Measurements from ENCODE around the gene ZNF669. TPM values are rescaled to one million over a fixed set of nuclear protein-coding genes. Genes with fewer than 3 reads are reported as not detected.

Gene ZNF669
- polyA plus RNA-seq, 1 experiment: 2.1 TPM

DNA sequence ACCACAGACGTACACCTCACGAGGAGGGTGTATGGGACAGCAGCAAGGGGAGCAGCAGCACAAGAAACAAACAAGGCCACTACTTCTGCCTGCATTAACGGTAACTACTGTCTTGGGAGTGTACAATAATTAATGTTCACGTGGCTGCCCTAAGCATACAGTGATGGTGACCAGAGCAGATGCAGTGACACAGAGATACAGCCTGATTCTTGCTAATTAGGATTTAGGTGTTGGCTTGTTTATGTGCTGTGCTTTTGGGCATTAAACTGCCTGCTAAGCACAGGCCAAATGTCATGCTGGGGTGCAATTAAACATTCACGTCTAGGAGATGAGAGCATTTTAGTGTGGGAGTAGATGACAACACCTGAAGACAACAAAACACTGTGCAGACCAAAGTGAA lies 7.2 kb downstream of the ZNF669 start:
- ChIA-PET POLR2A (no interaction called here), CTCF (no interaction called here)
- TF ChIP-seq, protein P1, sequence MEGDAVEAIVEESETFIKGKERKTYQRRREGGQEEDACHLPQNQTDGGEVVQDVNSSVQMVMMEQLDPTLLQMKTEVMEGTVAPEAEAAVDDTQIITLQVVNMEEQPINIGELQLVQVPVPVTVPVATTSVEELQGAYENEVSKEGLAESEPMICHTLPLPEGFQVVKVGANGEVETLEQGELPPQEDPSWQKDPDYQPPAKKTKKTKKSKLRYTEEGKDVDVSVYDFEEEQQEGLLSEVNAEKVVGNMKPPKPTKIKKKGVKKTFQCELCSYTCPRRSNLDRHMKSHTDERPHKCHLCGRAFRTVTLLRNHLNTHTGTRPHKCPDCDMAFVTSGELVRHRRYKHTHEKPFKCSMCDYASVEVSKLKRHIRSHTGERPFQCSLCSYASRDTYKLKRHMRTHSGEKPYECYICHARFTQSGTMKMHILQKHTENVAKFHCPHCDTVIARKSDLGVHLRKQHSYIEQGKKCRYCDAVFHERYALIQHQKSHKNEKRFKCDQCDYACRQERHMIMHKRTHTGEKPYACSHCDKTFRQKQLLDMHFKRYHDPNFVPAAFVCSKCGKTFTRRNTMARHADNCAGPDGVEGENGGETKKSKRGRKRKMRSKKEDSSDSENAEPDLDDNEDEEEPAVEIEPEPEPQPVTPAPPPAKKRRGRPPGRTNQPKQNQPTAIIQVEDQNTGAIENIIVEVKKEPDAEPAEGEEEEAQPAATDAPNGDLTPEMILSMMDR (IDR thresholded peaks at IDR 0.05; ENCODE audit: insufficient read depth, low read depth, low read length): no peak
- H3K27me3 ChIP-seq (ENCODE audit: control insufficient read depth, insufficient read depth, low read length): no peaks in the 10 kb centered on the region
- no peak overlapping the region for H3K4me3 ChIP-seq (ENCODE audit: low read depth, low read length)
- H3K36me3 ChIP-seq (ENCODE audit: control insufficient read depth, insufficient read depth, low read length): peaks cover 9% of the 10 kb centered on the region; the same call in 1 of the 2 replicates
- no peak for DNase-seq (ENCODE audit: low read depth)

DNA sequence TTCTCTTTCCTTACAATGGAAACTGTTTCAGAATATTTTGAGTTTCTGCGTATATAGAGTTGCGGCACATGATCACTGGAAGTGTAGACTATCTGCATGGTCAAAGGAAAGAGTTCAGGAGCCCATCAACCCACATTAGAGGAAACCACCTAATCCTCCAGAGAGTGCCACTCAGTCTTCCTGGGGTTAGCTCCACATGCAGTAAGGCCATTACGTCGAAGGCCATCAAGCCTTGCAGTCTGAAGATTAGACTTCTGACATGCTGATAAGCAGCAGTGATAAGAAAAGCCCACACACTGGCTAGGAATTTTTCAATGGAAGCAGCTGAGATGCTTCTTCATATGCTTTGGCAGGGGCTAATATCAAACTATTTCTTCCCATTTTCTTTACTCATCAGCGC lies 7.6 kb downstream of the ZNF669 start:
- H3K36me3 ChIP-seq (ENCODE audit: control insufficient read depth, insufficient read depth, low read length): peaks cover 9% of the 10 kb centered on the region; the same call in 1 of the 2 replicates
- H3K4me3 ChIP-seq (ENCODE audit: low read depth, low read length): no peak overlapping the region
- no peak for DNase-seq (ENCODE audit: low read depth)
- no peaks in the 10 kb centered on the region for H3K27me3 ChIP-seq (ENCODE audit: control insufficient read depth, insufficient read depth, low read length)
- ChIA-PET CTCF (no interaction called here), POLR2A (no interaction called here)
- TF ChIP-seq, protein P1 (IDR thresholded peaks at IDR 0.05; ENCODE audit: insufficient read depth, low read depth, low read length): no peak

DNA sequence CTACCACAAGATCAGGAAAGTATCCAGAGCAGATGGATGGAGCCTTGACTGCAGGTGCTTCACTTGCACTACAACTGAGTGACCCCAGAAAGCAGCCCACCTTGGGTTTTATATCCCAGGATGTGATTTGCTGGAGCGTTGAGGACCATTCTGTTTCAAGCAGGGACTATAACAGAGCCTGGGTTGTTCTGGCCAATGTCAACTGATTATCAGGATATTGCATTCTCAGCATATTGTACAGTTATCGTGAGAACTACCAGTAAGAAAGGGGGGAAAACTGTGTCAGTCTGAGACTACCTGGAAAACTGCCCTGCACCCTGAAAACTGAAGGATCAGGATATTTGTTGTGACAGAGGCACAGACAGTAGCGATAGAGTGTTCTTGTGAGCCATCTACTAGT lies 8.0 kb downstream of the ZNF669 start:
- CTCF ChIA-PET: no interaction called here
- TF ChIP-seq, protein P1 (IDR thresholded peaks at IDR 0.05; ENCODE audit: insufficient read depth, low read depth, low read length): no peak
- Histone ChIP-seq H3K27me3 (ENCODE audit: control insufficient read depth, insufficient read depth, low read length) (no peaks in the 10 kb centered on the region), H3K36me3 (ENCODE audit: control insufficient read depth, insufficient read depth, low read length) (peaks cover 9% of the 10 kb centered on the region; the same call in 1 of the 2 replicates), H3K4me3 (ENCODE audit: low read depth, low read length) (no peak overlapping the region)
- no peak for DNase-seq (ENCODE audit: low read depth)
- POLR2A ChIA-PET: no interaction called here

DNA sequence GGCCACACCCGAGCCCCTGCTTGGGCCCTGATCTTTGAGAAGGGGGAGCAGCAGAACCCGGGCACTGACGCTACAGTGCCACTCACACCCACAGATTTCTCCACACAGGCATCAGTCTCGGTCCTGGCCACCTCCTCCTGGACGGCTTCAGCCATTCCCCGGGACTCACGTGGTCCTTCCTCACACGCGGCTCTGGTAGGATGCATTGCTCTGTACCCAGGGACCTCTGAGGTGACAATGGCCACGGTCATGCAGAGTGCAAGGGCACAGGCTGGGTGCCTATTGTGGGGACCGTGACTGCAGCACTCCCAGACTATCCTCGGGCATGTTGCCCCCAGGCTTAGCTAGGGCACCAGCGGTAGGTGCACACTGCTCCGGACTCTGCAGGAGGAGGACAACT lies 13.7 kb downstream of the ZNF669 start:
- no peaks in the 10 kb centered on the region for H3K36me3 ChIP-seq (ENCODE audit: control insufficient read depth, insufficient read depth, low read length)
- ChIA-PET CTCF (no interaction called here), POLR2A (no interaction called here)
- TF ChIP-seq, protein P1 (IDR thresholded peaks at IDR 0.05; ENCODE audit: insufficient read depth, low read depth, low read length): no peak
- no peak overlapping the region for H3K4me3 ChIP-seq (ENCODE audit: low read depth, low read length)
- DNase-seq (ENCODE audit: low read depth): no peak
- no peaks in the 10 kb centered on the region for H3K27me3 ChIP-seq (ENCODE audit: control insufficient read depth, insufficient read depth, low read length)

DNA sequence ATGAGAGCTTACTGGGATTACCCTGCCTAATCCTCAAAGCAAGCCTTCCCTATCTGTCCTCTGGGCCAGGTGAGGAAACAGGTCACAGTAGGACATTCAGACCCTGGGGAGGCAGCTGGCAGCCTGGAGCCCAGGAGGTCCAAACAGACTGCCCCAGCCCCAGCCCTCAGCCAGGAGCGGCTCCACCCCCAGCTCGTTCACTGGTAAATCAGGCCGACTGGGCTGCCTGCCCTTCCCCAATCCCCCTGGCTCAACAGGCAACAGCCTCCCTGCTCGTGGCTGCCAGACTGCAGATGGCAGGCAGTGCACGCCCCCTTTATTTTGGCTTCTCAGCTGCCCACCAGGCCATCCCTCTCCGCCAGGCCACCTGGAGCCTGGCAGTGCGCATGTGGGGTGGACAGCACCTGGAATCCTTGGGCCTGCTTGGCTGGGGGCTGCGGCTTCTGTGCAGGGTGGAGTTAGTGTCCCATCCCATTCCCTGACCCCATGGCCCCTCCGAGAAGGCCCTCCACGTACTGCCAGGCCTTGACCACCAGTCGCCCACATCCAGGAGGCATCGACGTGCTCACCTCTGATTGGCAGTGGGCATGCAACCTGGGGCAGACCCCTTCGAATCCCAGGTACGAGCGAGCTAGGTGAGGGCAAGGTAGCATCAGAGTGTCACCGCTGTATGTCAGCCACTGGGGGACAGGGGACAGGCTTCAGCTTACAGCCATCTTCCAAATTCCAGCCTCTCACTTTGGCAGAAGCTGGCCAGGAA lies 14.4 kb downstream of the ZNF669 start:
- ChIA-PET POLR2A (no interaction called here), CTCF (no interaction called here)
- TF ChIP-seq, protein P1 (IDR thresholded peaks at IDR 0.05; ENCODE audit: insufficient read depth, low read depth, low read length): no peak
- Histone ChIP-seq H3K27me3 (ENCODE audit: control insufficient read depth, insufficient read depth, low read length) (no peaks in the 10 kb centered on the region), H3K36me3 (ENCODE audit: control insufficient read depth, insufficient read depth, low read length) (no peaks in the 10 kb centered on the region), H3K4me3 (ENCODE audit: low read depth, low read length) (no peak overlapping the region)
- DNase-seq (ENCODE audit: low read depth): no peak
